Breast epithelium (tissue), 4 donors: ENCODE data around the gene PIP4P1. TPM values are rescaled to one million over a fixed set of nuclear protein-coding genes. Genes with fewer than 3 reads are reported as not detected.

Experiments
- DNase-seq, 2 donors: peaks; one replicate each; pipeline ENCODE4 v3.0.0-alpha.2; 2019; ENCODE audit warnings: low spot score in 2 of 2
- H3K27ac ChIP-seq, 2 donors: fragments of 200-600 bp; sonication (generic) in 1 of 2; one replicate each; pipeline ENCODE4 v1.5.1; 2016 to 2019; ENCODE audit warnings: mild to moderate bottlenecking in 1 of 2
- H3K27me3 ChIP-seq, 2 donors: fragments of 200-600 bp; sonication (generic) in 1 of 2; one replicate each; pipeline versions ENCODE4 v1.5.1 to v1.6.0; 2017 to 2019; ENCODE audit warnings: control low read depth in 1 of 2, mild to moderate bottlenecking in 1 of 2
- H3K36me3 ChIP-seq: fragments of 200-600 bp; one replicate; pipeline ENCODE4 v1.5.1; 2019
- H3K4me1 ChIP-seq, 2 donors: fragments of 200-600 bp; sonication (generic); one replicate each; pipeline ENCODE4 v1.5.1; 2016 to 2019; ENCODE audit warnings: control low read depth in 1 of 2
- H3K4me3 ChIP-seq, 3 donors: fragments of 200-600 bp; sonication (generic); 1 replicate in 2 of 3; 2 replicates in 1 of 3; pipeline ENCODE4 v1.5.1; 2016 to 2019; ENCODE audit warnings: mild to moderate bottlenecking in 3 of 3, moderate library complexity in 2 of 3
- H3K9me3 ChIP-seq, 2 donors: fragments of 200-600 bp; sonication (generic) in 1 of 2; one replicate each; pipeline ENCODE4 v1.5.1; 2016 to 2019; ENCODE audit warnings: control low read depth in 1 of 2
- CTCF ChIP-seq, 3 donors: fragments of 450-650 bp; IDR thresholded peaks; one replicate each; pipeline ENCODE4 v1.5.1; 2016 to 2017; ENCODE audit warnings: antibody characterized with exemption in 3 of 3, mild to moderate bottlenecking in 3 of 3, moderate library complexity in 3 of 3
- POLR2A ChIP-seq: fragments of 450-650 bp; IDR thresholded peaks from one replicate; pipeline ENCODE4 v1.6.1; 2016; ENCODE audit warnings: antibody characterized with exemption, mild to moderate bottlenecking, moderate library complexity
- POLR2AphosphoS5 ChIP-seq, 3 donors: sonication (generic); formaldehyde crosslinking; IDR thresholded peaks; one replicate each; pipeline ENCODE4 v1.6.1; 2017; ENCODE audit warnings: antibody characterized with exemption in 3 of 3
- intact Hi-C: fragments of 100-400 bp; cut with DNase I; formaldehyde crosslinking; loops from one replicate; pipeline ENCODE4 v1.15.1; 2023; ENCODE audit warnings: low total_unique reads
- total RNA-seq, 3 donors: library from RNA; depleted of rRNA; stranded (reverse); fragments of >200 nt; gene quantifications; one replicate each; pipeline ENCODE4 v1.1.0, GENCODE V29; 2016

Gene PIP4P1
- total RNA-seq, 3 donors from 2014 or later: 23.6 to 34.1 (median 29.9) TPM

DNA sequence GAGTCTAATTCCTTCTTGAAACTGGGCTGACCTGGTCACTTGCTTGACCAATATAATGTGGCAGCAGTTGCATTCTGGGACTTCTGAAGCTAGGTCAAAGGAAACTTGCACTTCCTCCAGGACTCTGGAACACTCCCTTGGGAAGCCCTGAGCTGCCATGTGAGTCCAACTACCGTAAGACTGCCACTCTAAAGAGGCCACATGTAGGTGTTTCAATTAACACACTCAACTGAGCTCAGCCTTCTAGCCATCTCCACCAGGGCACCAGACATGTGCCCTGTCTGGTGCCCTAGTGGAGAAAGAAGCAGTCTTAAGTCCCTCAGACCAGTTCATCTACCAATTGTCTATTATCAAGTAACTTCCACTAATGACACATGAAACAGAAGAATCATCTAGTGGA lies 41.8 kb downstream of the PIP4P1 start:
- no peaks in the 10 kb centered on the region for H3K9me3 ChIP-seq
- H3K4me3 ChIP-seq: no peak overlapping the region
- TF ChIP-seq POLR2AphosphoS5 (IDR thresholded peaks at IDR 0.05) (no peak), CTCF (IDR thresholded peaks at IDR 0.05) (no peak), POLR2A (no peak)
- DNase-seq: no peak
- no peaks in the 10 kb centered on the region for H3K27me3 ChIP-seq
- intact Hi-C loops: no loop called here
- H3K27ac ChIP-seq: no peak overlapping the region
- no peaks in the 10 kb centered on the region for H3K4me1 ChIP-seq
- no peaks in the 10 kb centered on the region for H3K36me3 ChIP-seq

- intact Hi-C loops: no loop called here
- no peak for DNase-seq
- Histone ChIP-seq H3K4me3 (no peak overlapping the region), H3K4me1 (peaks cover 0 to 4% of the 10 kb centered on the region in 2 donors), H3K27me3 (no peaks in the 10 kb centered on the region), H3K9me3 (no peaks in the 10 kb centered on the region), H3K27ac (no peak overlapping the region), H3K36me3 (no peaks in the 10 kb centered on the region)
- no peak for TF ChIP-seq POLR2AphosphoS5 (IDR thresholded peaks at IDR 0.05)
- no peak for TF ChIP-seq POLR2A
- TF ChIP-seq CTCF (IDR thresholded peaks at IDR 0.05): no peak
Observed at GRCh38 chr14:20418501-20418909, 42.7 kb downstream of the PIP4P1 start.

GRCh38 chr14:20417250-20418186 lies 43.7 kb downstream of the PIP4P1 start:
- Histone ChIP-seq H3K27me3 (no peaks in the 10 kb centered on the region), H3K27ac (no peak overlapping the region), H3K4me1 (peaks cover 0 to 4% of the 10 kb centered on the region in 2 donors), H3K36me3 (no peaks in the 10 kb centered on the region), H3K4me3 (no peak overlapping the region), H3K9me3 (no peaks in the 10 kb centered on the region)
- TF ChIP-seq CTCF (IDR thresholded peaks at IDR 0.05) (no peak), POLR2AphosphoS5 (IDR thresholded peaks at IDR 0.05) (no peak), POLR2A (no peak)
- no peak for DNase-seq
- intact Hi-C loops: no loop called here

GRCh38 chr14:20416223-20416622 lies 45.0 kb downstream of the PIP4P1 start:
- no peak for DNase-seq
- no peak overlapping the region for H3K27ac ChIP-seq
- H3K4me1 ChIP-seq: peaks cover 2 to 4% of the 10 kb centered on the region in 2 donors
- H3K9me3 ChIP-seq: no peaks in the 10 kb centered on the region
- H3K36me3 ChIP-seq: no peaks in the 10 kb centered on the region
- H3K27me3 ChIP-seq: no peaks in the 10 kb centered on the region
- TF ChIP-seq POLR2AphosphoS5 (IDR thresholded peaks at IDR 0.05) (no peak), CTCF (IDR thresholded peaks at IDR 0.05) (no peak), POLR2A (no peak)
- H3K4me3 ChIP-seq: no peak overlapping the region
- intact Hi-C loops: no loop called here

GRCh38 chr14:20415782-20416206 lies 45.4 kb downstream of the PIP4P1 start:
- H3K36me3 ChIP-seq: no peaks in the 10 kb centered on the region
- H3K27me3 ChIP-seq: no peaks in the 10 kb centered on the region
- no peak overlapping the region for H3K27ac ChIP-seq
- intact Hi-C loops: no loop called here
- no peaks in the 10 kb centered on the region for H3K9me3 ChIP-seq
- no peak for TF ChIP-seq POLR2AphosphoS5 (IDR thresholded peaks at IDR 0.05)
- peak in 2 of 3 donors; percentile 25 to 50 for TF ChIP-seq CTCF (IDR thresholded peaks at IDR 0.05)
- no peak for DNase-seq
- no peak overlapping the region for H3K4me3 ChIP-seq
- peaks cover 2 to 4% of the 10 kb centered on the region in 2 donors for H3K4me1 ChIP-seq
